ENCODE data around the gene GRK3.

The GRK3 gene

GRCh38 chr22:25722223-25722622 is 157.7 kb downstream of the GRK3 start:
- in situ Hi-C loops (cut with HindIII; ENCODE audit: low sequenced_read_pairs): no loop called here

- in situ Hi-C loops (cut with HindIII; ENCODE audit: low sequenced_read_pairs): no loop called here
Observed at GRCh38 chr22:25722626-25723025, 158.2 kb downstream of the GRK3 start.

- in situ Hi-C loops (cut with HindIII; ENCODE audit: low sequenced_read_pairs): no loop called here
Observed at GRCh38 chr22:25726241-25726640, 161.8 kb downstream of the GRK3 start.

- in situ Hi-C loops (cut with HindIII; ENCODE audit: low sequenced_read_pairs): no loop called here
Observed at GRCh38 chr22:25728071-25728470, 163.6 kb downstream of the GRK3 start.

- in situ Hi-C loops (cut with HindIII; ENCODE audit: low sequenced_read_pairs): no loop called here
Observed at GRCh38 chr22:25729016-25729995, 164.8 kb downstream of the GRK3 start.

- in situ Hi-C loops (cut with HindIII; ENCODE audit: low sequenced_read_pairs): no loop called here
Observed at GRCh38 chr22:25735650-25736049, 171.2 kb downstream of the GRK3 start.

GRCh38 chr22:25736378-25737011 is 172.0 kb downstream of the GRK3 start:
- in situ Hi-C loops (cut with HindIII; ENCODE audit: low sequenced_read_pairs): no loop called here

GRCh38 chr22:25739659-25740344 is 175.3 kb downstream of the GRK3 start:
- in situ Hi-C loops (cut with HindIII; ENCODE audit: low sequenced_read_pairs): no loop called here

GRCh38 chr22:25741692-25742626 is 177.5 kb downstream of the GRK3 start, which contains the start of gene MYO18B:
MYO18B (plus strand) TSS chr22:25742188; CDS start chr22:25761093, 18,905 bp downstream.
- in situ Hi-C loops (cut with HindIII; ENCODE audit: low sequenced_read_pairs): no loop called here

GRCh38 chr22:25742918-25743708 is 178.6 kb downstream of the GRK3 start:
- in situ Hi-C loops (cut with HindIII; ENCODE audit: low sequenced_read_pairs): no loop called here

GRCh38 chr22:25744694-25745093 is 180.2 kb downstream of the GRK3 start:
- in situ Hi-C loops (cut with HindIII; ENCODE audit: low sequenced_read_pairs): no loop called here

GRCh38 chr22:25745341-25746011 is 181.0 kb downstream of the GRK3 start:
- in situ Hi-C loops (cut with HindIII; ENCODE audit: low sequenced_read_pairs): no loop called here

- in situ Hi-C loops (cut with HindIII; ENCODE audit: low sequenced_read_pairs): no loop called here
Observed at GRCh38 chr22:25746012-25746373, 181.5 kb downstream of the GRK3 start.

- in situ Hi-C loops (cut with HindIII; ENCODE audit: low sequenced_read_pairs): no loop called here
Observed at GRCh38 chr22:25747245-25747944, 182.9 kb downstream of the GRK3 start.

- in situ Hi-C loops (cut with HindIII; ENCODE audit: low sequenced_read_pairs): no loop called here
Observed at GRCh38 chr22:25748140-25748539, 183.7 kb downstream of the GRK3 start.

- in situ Hi-C loops (cut with HindIII; ENCODE audit: low sequenced_read_pairs): no loop called here
Observed at GRCh38 chr22:25748704-25749103, 184.2 kb downstream of the GRK3 start.

- in situ Hi-C loops (cut with HindIII; ENCODE audit: low sequenced_read_pairs): no loop called here
Observed at GRCh38 chr22:25749420-25750169, 185.1 kb downstream of the GRK3 start.

Measured in DLD1 (cell line).